NCI-H2196 (cell line): ENCODE data around the gene FMOD.

ENCODE experiments used
- DNase-seq: peaks from one replicate; lab custom pipeline; 2025; ENCODE audit not compliant: unreplicated experiment; lab: John Stamatoyannopoulos, UW

Gene FMOD

DNA sequence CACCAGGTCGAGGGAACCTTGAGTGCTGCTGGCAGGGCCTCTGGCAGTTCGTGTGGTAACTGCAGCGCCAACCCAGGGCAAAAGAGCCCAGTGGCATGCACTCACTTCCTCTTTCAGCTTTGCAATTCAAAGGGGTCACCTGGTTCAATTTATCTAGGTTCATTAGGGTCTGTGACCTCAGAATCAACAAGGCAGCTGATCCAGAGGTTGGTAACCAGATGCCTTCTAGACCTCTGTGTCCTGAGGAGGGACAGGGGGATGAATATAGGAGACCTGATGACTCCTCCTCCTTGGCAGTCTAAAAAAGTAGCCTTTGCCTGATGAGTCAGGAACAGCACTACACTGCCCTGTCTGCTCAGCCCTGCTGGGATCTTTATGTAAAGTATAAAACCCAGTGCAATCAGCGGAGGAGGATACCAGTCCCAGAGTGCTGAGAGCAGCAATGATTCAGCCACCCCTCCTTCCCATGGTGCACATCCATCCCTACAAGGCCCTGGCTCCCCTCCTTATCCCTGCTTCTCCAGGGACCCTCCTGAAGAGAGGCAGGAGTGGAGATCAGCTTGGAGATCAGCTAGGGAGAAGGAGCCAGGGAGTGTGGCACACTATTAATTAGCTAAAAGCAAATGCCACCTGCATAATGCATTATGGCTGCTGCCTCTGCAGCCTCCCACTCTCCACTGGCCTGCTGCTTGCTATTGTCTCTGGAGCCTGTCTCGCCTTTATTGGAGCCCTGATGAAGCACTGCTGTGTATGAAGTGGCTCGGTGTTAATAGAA is 11.2 kb upstream of the FMOD start:
- no peak for DNase-seq

GRCh38 chr1:203360547-203361185 is 9.7 kb upstream of the FMOD start:
- no peak for DNase-seq

DNA sequence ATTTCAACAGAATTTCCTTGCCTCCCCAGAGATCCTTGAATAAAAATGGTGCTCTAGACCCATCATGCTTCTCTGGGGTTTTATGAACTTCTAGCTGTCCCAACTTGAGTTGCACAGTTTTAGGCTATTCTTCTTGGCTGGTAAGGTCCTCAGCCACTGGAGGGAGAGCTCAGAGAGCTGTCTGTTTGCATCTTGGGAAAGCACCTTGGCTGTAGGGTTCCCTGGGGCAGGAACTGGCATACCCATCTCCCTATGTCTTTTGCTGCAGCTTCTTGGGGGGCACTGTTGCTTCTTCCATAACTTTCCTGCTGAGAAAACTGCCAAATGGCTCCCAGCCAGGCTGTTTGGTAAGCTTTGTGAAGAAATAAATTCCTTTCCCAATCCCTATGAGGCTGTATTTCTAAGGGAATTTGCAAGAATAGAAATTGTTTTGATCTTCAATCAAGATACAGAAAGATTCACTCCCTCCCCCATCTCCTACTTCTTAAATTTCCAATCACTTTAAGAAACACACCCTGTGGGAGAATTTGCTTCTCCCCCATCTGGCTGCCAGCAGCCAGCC is 8.2 kb upstream of the FMOD start:
- no peak for DNase-seq

DNA sequence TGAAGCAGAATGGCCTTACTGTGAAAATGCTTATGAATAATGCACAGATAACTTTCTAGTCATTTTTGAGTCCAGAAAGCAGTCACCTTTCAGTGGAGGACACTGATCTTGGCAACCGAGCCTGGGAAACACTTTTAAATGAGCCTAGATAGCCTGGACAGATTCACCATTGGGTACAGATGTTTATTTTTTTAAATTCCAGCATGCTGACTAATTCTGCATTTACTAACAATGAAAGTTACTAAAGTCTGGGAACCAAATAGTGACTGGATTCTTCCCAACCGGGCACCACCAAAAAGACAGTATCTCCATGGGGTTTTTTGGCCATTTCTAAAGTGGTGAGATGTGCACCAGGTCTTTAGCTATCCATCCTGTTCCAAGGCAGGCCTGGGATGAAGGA is 3.3 kb upstream of the FMOD start:
- DNase-seq = no peak

GRCh38 chr1:203353486-203353885 is 2.6 kb upstream of the FMOD start:
- no peak for DNase-seq

DNA sequence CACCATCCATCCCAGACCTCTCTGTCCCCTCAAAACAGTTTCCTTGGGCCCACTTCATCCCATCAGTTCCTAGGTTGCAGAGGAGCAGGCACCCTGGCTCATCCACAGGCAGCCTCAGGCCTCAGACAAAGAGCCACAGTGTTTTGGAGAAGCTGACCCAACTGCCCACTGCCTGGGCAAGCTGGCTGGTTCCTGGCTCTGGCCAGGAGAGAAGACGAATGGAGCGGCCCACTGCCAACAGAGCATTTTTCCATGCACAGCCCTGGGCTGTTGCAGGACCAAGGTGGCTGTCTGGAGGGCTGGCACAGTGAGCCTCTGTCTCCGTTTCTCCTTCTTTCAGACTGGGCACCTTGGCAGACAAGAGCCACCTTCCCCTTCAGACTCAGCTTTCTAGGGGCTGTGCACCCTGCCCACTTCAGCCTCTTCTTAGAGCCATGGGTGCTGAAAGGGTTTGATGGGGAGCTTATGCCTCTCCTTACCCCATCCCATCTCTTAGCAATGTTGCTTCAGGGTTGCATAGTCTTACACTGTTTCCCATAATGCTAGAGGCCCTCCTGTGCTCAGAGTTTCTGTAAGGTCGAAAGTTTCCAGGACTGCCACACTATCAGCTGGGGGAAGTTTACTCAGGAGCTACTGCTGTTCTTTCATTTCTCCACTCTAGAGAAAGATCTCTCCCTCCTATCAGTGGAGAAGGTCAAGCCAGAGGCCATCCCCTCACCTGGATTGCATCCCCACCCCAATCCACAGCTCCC is 973 bp downstream of the FMOD start:
- DNase-seq = no peak

DNA sequence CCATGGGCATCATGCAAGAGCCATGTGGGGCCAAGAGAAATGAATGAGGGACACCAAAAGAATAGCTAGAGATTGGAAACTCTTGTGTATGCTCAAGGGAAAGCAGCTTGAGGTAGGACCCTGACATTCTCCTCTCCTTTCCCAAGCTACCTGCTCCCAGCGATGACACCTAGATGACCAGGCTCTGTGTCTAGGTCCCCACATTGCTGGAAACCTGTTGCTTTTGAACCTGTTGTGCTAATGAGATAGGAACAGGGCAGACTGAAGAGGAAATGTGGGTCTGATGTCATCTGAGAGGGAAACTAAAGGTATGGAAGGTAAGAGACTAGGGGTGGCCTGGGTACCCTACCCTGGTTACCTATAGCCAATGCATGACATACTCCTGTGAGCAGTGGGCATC is 1.8 kb downstream of the FMOD start:
- no peak for DNase-seq

GRCh38 chr1:203346769-203347102 is 4.2 kb downstream of the FMOD start:
- DNase-seq = no peak

GRCh38 chr1:203346060-203346768 is 4.7 kb downstream of the FMOD start:
- DNase-seq = no peak

DNA sequence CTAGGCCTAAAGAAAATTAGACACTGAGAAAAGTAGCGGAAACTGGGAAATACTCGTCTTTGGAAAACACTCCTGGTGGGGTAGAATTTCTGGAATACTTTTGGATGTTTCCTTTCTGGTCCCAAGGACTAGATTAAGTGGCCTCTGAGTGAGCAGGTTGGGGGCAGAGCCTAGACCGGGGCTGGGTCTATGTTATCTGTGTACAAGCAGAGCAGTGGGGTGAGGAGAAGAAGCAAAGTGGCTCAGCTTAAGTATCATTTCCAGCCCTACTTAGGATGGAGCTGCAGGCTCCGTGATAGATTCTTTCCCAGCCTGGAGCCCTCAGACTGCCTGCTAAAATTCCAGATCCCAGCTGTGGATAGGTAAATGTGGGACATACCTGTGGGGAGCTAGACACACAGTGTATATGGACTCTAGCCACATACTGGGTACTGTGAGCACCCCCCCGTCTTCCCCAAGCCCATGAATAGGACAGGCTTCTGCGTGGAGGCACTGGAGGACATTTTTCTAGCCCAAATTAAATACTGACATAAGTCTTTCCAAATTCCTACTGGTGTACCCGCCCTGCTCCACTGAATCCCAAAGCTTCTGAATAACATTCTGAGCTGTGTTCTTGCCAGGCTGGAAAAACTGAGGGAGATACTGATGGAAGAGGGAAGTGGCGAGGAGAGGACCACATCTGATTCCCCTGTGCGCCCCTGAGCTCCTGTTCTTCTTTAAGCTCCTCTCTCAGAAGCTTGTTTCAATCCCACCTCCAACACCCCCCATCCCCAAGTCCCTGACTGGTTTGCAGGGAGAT is 6.8 kb downstream of the FMOD start:
- no peak for DNase-seq

- DNase-seq = peak; percentile 54
Observed at GRCh38 chr1:203342192-203342940, 8.6 kb downstream of the FMOD start.

- DNase-seq = peak; percentile 83
Observed at GRCh38 chr1:203340112-203340790, 10.7 kb downstream of the FMOD start.

GRCh38 chr1:203338335-203339036 is 12.4 kb downstream of the FMOD start:
- DNase-seq = peak; percentile 46

- no peak for DNase-seq
Observed at GRCh38 chr1:203336097-203336496, 14.8 kb downstream of the FMOD start.

- no peak for DNase-seq
Observed at GRCh38 chr1:203335503-203335902, 15.4 kb downstream of the FMOD start.

DNA sequence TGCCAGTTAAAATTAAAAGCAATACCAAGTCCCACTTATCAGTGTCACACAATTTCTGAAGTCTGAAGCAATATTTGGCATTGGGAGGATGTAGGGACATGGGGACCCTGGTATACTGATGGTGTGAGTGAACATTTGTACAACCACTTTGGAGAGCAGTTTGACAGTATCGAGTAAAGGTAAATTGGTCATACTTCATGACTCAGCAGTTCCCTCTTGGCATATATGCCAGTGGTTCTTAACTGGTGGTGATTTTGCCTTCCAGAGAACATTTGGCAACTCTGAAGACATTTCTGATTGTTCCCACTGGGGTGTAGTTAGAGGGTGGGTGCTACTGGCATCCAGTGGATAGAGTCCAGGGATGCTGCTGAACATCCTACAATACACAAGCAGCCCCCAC is 19.7 kb downstream of the FMOD start:
- no peak for DNase-seq

GRCh38 chr1:203328714-203329122 is 22.2 kb downstream of the FMOD start:
- DNase-seq = peak; percentile 75

GRCh38 chr1:203327684-203328457 is 23.1 kb downstream of the FMOD start:
- DNase-seq = peak; percentile 83
